Lower lobe of right lung (tissue), 2 donors: Measurements from ENCODE around the gene ANKRD13C. TPM values are rescaled to one million over a fixed set of nuclear protein-coding genes. Genes with fewer than 3 reads are reported as not detected.

Source experiments
- ATAC-seq, 2 donors: fragments of 200-7000 bp; cut with Tn5 transposase; one replicate each; pipeline ENCODE4 v1.9.1; 2020 to 2022; ENCODE audit warnings: mild to moderate bottlenecking in 2 of 2, moderate library complexity in 2 of 2
- DNase-seq: peaks from one replicate; pipeline ENCODE4 v3.0.0-alpha.2; 2020
- H3K27ac ChIP-seq: fragments of 200-600 bp; one replicate; pipeline ENCODE4 v1.8.0; 2022
- H3K27me3 ChIP-seq: fragments of 200-600 bp; one replicate; pipeline ENCODE4 v1.8.0; 2022; ENCODE audit warnings: low read depth
- H3K36me3 ChIP-seq: fragments of 200-600 bp; one replicate; pipeline ENCODE4 v1.8.0; 2022; ENCODE audit warnings: mild to moderate bottlenecking
- H3K4me1 ChIP-seq: fragments of 200-600 bp; one replicate; pipeline ENCODE4 v1.8.0; 2022
- H3K4me3 ChIP-seq: fragments of 200-600 bp; one replicate; pipeline ENCODE4 v1.8.0; 2022; ENCODE audit warnings: mild to moderate bottlenecking
- H3K9me3 ChIP-seq: fragments of 200-600 bp; one replicate; pipeline ENCODE4 v1.8.0; 2022
- CTCF ChIP-seq: fragments of 200-600 bp; IDR thresholded peaks from one replicate; pipeline ENCODE4 v1.8.0; 2022; ENCODE audit warnings: antibody characterized with exemption, mild to moderate bottlenecking
- intact Hi-C: fragments of 100-400 bp; cut with DNase I; formaldehyde crosslinking; loops from one replicate; pipeline ENCODE4 v1.11.0; 2022
- total RNA-seq: library from RNA; stranded (reverse); fragmentation: NEBNext Ultra II Directional; extraction: Animal tissue kit (Norgen Biotek cat#: 25700); gene quantifications from one replicate; pipeline ENCODE4 v1.2.1, GENCODE V29; 2021
- donor health status: DM: no; HTN: yes; CAD: no; lungs with severe emphysema.

Gene ANKRD13C
- total RNA-seq, 1 donor from 2014 or later = 18.0 TPM

DNA sequence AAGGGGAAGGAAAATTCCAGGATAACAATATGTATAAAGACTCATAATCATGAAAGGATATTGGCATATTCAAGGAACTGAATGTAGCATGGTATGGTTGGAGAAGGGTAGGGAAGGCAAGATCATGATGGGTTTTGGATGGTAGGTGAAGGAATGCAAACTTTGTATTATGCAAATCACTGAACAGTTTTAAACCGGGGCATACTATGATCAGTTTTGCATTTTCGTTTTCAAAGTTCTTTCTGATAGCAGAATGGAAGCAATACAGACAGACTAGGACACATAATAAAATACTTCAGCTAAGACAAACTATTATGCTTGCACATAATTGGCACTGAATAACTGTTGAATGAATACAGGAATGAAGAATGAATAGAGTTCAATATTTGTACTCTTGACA lies 42.1 kb upstream of the ANKRD13C start:
- no peak for DNase-seq
- intact Hi-C loops = no loop called here
- ATAC-seq = no peak
- Histone ChIP-seq H3K4me3 (no peak overlapping the region), H3K27me3 (no peaks in the 10 kb centered on the region), H3K36me3 (no peaks in the 10 kb centered on the region), H3K27ac (no peak overlapping the region), H3K4me1 (no peaks in the 10 kb centered on the region), H3K9me3 (no peaks in the 10 kb centered on the region)
- no peak for TF ChIP-seq CTCF

DNA sequence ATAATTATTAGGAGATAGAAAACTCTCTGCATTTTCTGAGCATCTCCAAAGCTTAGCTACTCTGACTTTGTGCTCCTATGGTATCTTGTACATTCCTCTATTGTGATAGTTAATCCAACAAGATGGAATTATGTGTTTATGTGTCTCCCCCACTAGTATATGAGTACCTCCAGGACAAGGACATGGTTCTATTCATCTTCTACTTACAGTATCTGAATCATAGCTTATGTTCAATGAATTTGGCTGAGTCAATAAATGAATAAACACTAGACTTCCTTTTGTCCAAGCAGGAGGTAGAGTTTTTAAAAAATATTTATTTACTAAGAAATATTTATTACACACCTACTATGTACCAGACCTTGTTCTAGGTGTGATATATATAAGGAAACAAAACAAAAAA lies 38.1 kb upstream of the ANKRD13C start:
- no peak for TF ChIP-seq CTCF

DNA sequence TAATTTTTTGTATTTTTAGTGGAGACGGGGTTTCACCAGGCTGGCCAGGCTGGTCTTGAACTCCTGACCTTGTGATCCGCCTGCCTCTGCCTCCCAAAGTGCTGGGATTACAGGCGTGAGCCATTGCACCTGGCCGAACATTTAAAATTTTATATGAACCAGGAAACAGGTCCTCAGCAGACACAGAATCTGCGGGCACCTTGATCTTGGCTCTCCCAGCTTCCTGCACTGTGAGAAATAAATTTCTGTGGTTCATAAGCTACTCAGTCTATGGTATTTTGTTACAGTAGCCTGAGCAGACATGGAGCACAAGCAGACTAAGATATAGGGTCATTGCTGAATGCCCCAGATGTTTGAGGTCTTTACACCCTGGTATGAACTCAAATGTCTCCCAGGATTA lies 33.0 kb upstream of the ANKRD13C start:
- Histone ChIP-seq H3K36me3 (no peaks in the 10 kb centered on the region), H3K4me3 (no peak overlapping the region), H3K9me3 (no peaks in the 10 kb centered on the region), H3K27ac (no peak overlapping the region), H3K27me3 (no peaks in the 10 kb centered on the region), H3K4me1 (no peaks in the 10 kb centered on the region)
- DNase-seq = no peak
- no peak for ATAC-seq
- TF ChIP-seq CTCF = no peak
- intact Hi-C loops = no loop called here

More for the DNA sequence above, 38.1 kb upstream of the ANKRD13C start:
- intact Hi-C loops = no loop called here
- ATAC-seq (no peak), DNase-seq (no peak)
- Histone ChIP-seq H3K27ac (no peak overlapping the region), H3K27me3 (no peaks in the 10 kb centered on the region), H3K36me3 (no peaks in the 10 kb centered on the region), H3K4me3 (no peak overlapping the region), H3K9me3 (no peaks in the 10 kb centered on the region), H3K4me1 (no peaks in the 10 kb centered on the region)

- no peaks in the 10 kb centered on the region for H3K27me3 ChIP-seq
Measured at GRCh38 chr1:70386121-70386520, 31.6 kb upstream of the ANKRD13C start.

DNA sequence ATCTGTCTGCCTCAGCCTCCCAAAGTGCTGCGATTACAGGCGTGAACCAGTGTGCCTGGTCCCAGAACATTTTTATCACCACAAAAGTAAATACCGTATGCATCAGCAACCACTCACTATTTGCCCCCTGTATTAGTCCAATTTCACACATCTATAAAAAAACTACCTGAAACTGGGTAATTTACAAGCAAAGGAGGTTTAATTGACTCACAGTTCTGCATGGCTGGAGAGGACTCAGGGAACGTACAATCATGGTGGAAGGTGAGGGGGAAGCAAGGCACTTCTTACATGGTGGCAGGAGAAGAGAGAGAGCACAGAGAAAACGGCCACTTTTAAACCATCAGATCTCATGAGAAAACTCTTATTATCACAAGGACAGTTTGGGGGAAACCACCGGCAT lies 31.0 kb upstream of the ANKRD13C start:
- intact Hi-C loops = no loop called here
- no peak for ATAC-seq
- no peak overlapping the region for H3K27ac ChIP-seq
- H3K4me1 ChIP-seq = no peaks in the 10 kb centered on the region
- TF ChIP-seq CTCF = no peak
- H3K27me3 ChIP-seq = no peaks in the 10 kb centered on the region
- DNase-seq = no peak
- no peaks in the 10 kb centered on the region for H3K9me3 ChIP-seq
- H3K36me3 ChIP-seq = no peaks in the 10 kb centered on the region
- H3K4me3 ChIP-seq = no peak overlapping the region

More at GRCh38 chr1:70386121-70386520, 31.6 kb upstream of the ANKRD13C start:
- Histone ChIP-seq H3K27ac (no peak overlapping the region), H3K4me1 (no peaks in the 10 kb centered on the region), H3K36me3 (no peaks in the 10 kb centered on the region), H3K4me3 (no peak overlapping the region), H3K9me3 (no peaks in the 10 kb centered on the region)
- no peak for ATAC-seq
- no peak for TF ChIP-seq CTCF
- intact Hi-C loops = no loop called here
- no peak for DNase-seq

DNA sequence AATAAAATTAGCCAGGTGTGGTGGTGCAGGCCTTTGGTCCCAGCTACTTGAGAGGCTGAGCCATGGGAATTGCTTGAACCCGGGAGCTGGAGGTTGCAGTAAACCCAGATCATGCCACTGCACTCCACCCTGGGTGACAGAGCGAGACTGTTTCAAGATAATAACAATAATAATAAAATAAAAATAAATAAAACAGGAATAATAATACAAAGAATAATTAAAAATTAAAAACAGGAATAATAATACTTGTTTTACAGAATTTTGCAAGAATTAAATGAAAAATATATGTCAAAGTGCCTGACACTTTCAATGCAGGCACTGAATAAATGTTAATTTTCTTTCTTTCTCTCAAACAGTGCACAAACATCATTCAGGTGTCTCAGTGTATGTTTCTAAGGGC lies 30.0 kb upstream of the ANKRD13C start:
- DNase-seq = no peak

More for the DNA sequence above, 30.0 kb upstream of the ANKRD13C start:
- TF ChIP-seq CTCF = no peak
- H3K27ac ChIP-seq = no peak overlapping the region
- H3K27me3 ChIP-seq = no peaks in the 10 kb centered on the region
- ATAC-seq = no peak
- no peaks in the 10 kb centered on the region for H3K9me3 ChIP-seq
- no peaks in the 10 kb centered on the region for H3K4me1 ChIP-seq
- no peak overlapping the region for H3K4me3 ChIP-seq
- no peaks in the 10 kb centered on the region for H3K36me3 ChIP-seq
- intact Hi-C loops = no loop called here
